ENCODE data around the gene CEMIP2. TPM values are rescaled to one million over a fixed set of nuclear protein-coding genes. Genes with fewer than 3 reads are reported as not detected.

CEMIP2 gene
- 183 and 607 TPM in 2 replicates for total RNA-seq

GRCh38 chr9:71768388-71769174, at the start of gene CEMIP2:
Gene CEMIP2, minus strand, starts transcription at chr9:71768513. Its CDS starts 18,140 bp downstream, at chr9:71750373.

Other genes with a start within 250 kb of the CEMIP2 start
- 15.8 and 29.1 TPM in 2 replicates for gene ABHD17B, start 142.7 kb upstream of the CEMIP2 start, total RNA-seq
- gene C9orf85, start 143.1 kb upstream of the CEMIP2 start, total RNA-seq, result 9.3 and 14.2 TPM in 2 replicates